Measurements from ENCODE around the gene NRXN3. TPM values are rescaled to one million over a fixed set of nuclear protein-coding genes. Genes with fewer than 3 reads are reported as not detected.

The NRXN3 gene
- total and polyA plus RNA-seq, 7 donors = 0.06 to 0.74 (median 0.15) TPM

DNA sequence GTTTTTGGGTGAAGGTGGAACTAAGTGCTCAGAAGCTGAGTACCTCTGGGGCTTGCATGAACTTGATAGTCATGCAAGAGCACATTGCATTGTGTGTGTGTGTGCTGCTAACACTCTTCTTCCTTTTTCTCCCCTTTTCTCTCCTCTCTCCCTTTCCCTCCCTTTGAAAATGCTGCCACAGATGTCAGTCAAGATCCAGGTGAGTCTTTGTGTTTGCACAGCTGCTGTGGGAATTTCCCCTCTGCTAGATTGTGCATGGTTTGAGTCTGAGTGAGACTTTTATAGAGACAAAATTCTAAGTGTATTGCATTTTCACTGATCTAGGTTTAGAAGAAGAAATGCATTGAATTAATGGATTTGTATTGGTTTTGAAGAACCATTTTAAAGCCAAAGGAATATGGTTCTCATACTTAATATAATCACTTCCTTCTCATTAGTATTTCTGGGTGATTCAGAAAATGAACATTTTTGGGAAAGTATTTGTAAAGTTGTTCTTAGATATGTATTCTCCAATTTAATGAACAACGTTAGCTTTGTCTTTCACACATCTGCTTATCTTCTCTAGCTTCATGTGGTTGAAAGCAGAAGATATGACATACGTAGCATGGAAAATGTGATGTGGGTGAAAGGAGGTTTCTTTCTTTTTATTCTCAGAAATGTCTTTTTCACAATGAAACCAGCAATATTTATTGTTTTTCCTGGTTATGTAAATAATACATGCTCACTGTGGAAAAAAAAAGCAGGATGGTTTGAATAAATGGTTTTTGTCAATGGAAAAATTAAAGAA is 108.5 kb downstream of the NRXN3 start:
- WGBS, 3 donors = 74 to 88% (median 78%) methylated on average over 2 of the region's 2 CpGs
- Histone ChIP-seq H3K36me3 (ENCODE audit: insufficient read depth in 1 of 2, low read depth in 1 of 2) (no peaks in the 10 kb centered on the region), H3K4me1 (no peaks in the 10 kb centered on the region), H3K9me3 (no peaks in the 10 kb centered on the region), H3K27ac (no peak overlapping the region), H3K27me3 (ENCODE audit: insufficient read depth in 3 of 3, low read length in 2 of 3) (peaks cover 0 to 2% (median 0%) of the 10 kb centered on the region in 3 donors), H3K4me3 (no peak overlapping the region)
- no peak for DNase-seq
- TF ChIP-seq, protein P1, sequence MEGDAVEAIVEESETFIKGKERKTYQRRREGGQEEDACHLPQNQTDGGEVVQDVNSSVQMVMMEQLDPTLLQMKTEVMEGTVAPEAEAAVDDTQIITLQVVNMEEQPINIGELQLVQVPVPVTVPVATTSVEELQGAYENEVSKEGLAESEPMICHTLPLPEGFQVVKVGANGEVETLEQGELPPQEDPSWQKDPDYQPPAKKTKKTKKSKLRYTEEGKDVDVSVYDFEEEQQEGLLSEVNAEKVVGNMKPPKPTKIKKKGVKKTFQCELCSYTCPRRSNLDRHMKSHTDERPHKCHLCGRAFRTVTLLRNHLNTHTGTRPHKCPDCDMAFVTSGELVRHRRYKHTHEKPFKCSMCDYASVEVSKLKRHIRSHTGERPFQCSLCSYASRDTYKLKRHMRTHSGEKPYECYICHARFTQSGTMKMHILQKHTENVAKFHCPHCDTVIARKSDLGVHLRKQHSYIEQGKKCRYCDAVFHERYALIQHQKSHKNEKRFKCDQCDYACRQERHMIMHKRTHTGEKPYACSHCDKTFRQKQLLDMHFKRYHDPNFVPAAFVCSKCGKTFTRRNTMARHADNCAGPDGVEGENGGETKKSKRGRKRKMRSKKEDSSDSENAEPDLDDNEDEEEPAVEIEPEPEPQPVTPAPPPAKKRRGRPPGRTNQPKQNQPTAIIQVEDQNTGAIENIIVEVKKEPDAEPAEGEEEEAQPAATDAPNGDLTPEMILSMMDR (IDR thresholded peaks at IDR 0.05) = no peak
- intact Hi-C loops (cut with DNase I) = no loop called here
- ATAC-seq = no peak

DNA sequence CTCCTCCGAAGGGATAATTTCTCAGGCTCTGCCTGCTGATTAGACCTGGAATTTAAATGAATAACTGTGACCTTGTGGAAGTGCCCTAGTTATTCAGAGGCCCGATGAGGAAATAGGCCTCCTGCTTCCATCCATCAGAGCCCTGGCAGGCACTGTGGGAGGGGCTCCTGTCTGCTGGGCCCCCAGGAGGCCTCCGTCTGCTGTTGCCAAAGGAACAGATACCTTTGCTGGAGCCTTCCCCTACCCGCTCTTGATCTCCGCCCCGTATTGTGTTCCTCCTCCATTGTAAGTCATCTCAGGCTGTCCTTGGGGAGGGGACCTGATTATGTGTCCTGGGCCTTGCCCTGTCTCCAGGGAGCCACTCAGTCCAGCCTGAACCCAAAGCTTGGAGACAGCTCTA is 112.3 kb downstream of the NRXN3 start:
- Histone ChIP-seq H3K27ac (no peak overlapping the region), H3K27me3 (ENCODE audit: insufficient read depth in 3 of 3, low read length in 2 of 3) (peaks cover 0 to 2% (median 0%) of the 10 kb centered on the region in 3 donors), H3K4me1 (no peaks in the 10 kb centered on the region), H3K9me3 (no peaks in the 10 kb centered on the region), H3K4me3 (no peak overlapping the region), H3K36me3 (ENCODE audit: insufficient read depth in 1 of 2, low read depth in 1 of 2) (no peaks in the 10 kb centered on the region)
- 40 to 44% (median 41%) methylated on average over 6 of the region's 6 CpGs for WGBS, 3 donors
- TF ChIP-seq, protein P1 (IDR thresholded peaks at IDR 0.05) = no peak
- intact Hi-C loops (cut with DNase I) = no loop called here
- DNase-seq (no peak), ATAC-seq (no peak)

DNA sequence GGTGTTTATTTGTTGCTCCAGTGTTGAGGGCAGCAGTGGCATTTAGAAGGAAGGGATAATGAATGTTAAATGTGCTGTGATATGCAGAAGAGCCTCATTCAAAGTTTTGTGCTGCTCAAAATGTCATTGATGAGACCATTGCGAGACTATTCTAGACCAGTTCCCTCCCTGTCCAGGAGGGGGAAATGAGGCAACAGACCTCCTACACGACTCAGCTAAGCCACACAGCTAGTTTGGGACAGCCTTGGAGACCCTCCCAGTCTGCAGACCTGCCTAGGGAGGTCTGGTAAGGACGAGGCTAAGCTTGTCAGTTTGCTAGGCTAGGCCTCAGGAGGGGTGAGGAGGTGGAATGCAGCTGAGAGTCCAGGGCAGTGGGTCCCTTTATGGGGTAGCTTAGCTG is 116.0 kb downstream of the NRXN3 start:
- Histone ChIP-seq H3K27ac (no peak overlapping the region), H3K27me3 (ENCODE audit: insufficient read depth in 3 of 3, low read length in 2 of 3) (peaks cover 0 to 3% (median 0%) of the 10 kb centered on the region in 3 donors), H3K36me3 (ENCODE audit: insufficient read depth in 1 of 2, low read depth in 1 of 2) (no peaks in the 10 kb centered on the region), H3K4me1 (no peaks in the 10 kb centered on the region), H3K4me3 (no peak overlapping the region), H3K9me3 (no peaks in the 10 kb centered on the region)
- intact Hi-C loops (cut with DNase I) = no loop called here
- TF ChIP-seq, protein P1 (IDR thresholded peaks at IDR 0.05) = no peak
- ATAC-seq (no peak), DNase-seq (no peak)
- 42 to 44% (median 44%) methylated on average over 3 of the region's 3 CpGs for WGBS, 3 donors

DNA sequence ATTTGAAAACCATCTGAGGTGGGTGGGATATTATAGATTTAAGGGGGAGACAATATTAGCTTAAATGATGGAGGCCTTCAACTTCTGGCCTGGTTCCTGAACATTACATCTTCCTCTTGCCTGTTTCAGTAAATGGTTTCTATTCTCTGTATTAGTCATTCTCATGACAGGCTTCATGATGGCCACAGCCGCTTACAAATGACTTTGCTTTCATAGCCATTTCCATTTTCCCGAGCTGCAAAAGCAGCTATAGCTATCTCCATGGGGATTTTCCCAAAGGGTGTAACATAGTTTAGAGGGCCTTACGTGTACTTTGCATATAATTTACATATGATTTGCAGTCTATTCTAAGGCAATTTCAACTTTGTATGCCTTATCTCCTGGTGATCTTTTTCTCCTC is 121.8 kb downstream of the NRXN3 start:
- TF ChIP-seq, protein P1 (IDR thresholded peaks at IDR 0.05) = no peak
- no peak overlapping the region for H3K4me3 ChIP-seq
- no peak overlapping the region for H3K27ac ChIP-seq
- H3K4me1 ChIP-seq = no peaks in the 10 kb centered on the region
- no peaks in the 10 kb centered on the region for H3K9me3 ChIP-seq
- no peaks in the 10 kb centered on the region for H3K36me3 ChIP-seq (ENCODE audit: insufficient read depth in 1 of 2, low read depth in 1 of 2)
- H3K27me3 ChIP-seq (ENCODE audit: insufficient read depth in 3 of 3, low read length in 2 of 3) = peaks cover 0 to 1% (median 0%) of the 10 kb centered on the region in 3 donors
- DNase-seq (no peak), ATAC-seq (no peak)
- 62 to 67% (median 67%) methylated on average over 3 of the region's 3 CpGs for WGBS, 3 donors
- intact Hi-C loops (cut with DNase I) = no loop called here

Data from psoas muscle (tissue), 8 donors.